H1 (cell line): ENCODE data around the gene CRBN. TPM values are rescaled to one million over a fixed set of nuclear protein-coding genes. Genes with fewer than 3 reads are reported as not detected.
A peak's percentile ranks its signal among the peaks of the same experiment; 100 is the strongest.

Experiments
- CTCF ChIA-PET: fragments of 300-600 bp; sonication (Branson Sonifier 250); formaldehyde crosslinking; loops from one replicate; lab custom pipeline; 2021; ENCODE audit not compliant: partially characterized antibody; lab: Charles Lee
- POLR2A ChIA-PET: fragments of 300-600 bp; sonication (Branson Sonifier 250); formaldehyde crosslinking; loops from one replicate; lab custom pipeline; 2021; ENCODE audit warnings: inconsistent platforms; ENCODE audit not compliant: partially characterized antibody; lab: Charles Lee
- DNase-seq, 2 experiments: peaks; one replicate each; pipeline versions ENCODE4 v3.0.0 to v3.0.0-alpha.2; 2010 to 2022; ENCODE audit warnings: low spot score in 2 of 2, low read depth in 1 of 2, mixed read lengths in 1 of 2
- FAIRE-seq: peaks from 2 replicates; lab custom pipeline; 2011; peaks lifted over from hg19 to GRCh38; lab: Jason Lieb, UNC
- H2AFZ ChIP-seq: 2 replicates; pipeline ENCODE4 v1.8.1; 2012; ENCODE audit warnings: low read length, inconsistent platforms
- H2AK5ac ChIP-seq: 2 replicates; pipeline ENCODE4 v1.6.1; 2013; ENCODE audit warnings: low read depth, low read length
- H2BK120ac ChIP-seq: replicated peaks from 2 replicates; pipeline ENCODE3; 2013; ENCODE audit warnings: low read depth, low read length, inconsistent platforms
- H2BK12ac ChIP-seq: 2 replicates; pipeline ENCODE4 v1.6.1; 2013; ENCODE audit warnings: low read depth, low read length
- H2BK15ac ChIP-seq: 2 replicates; pipeline ENCODE4 v1.6.1; 2013; ENCODE audit warnings: low read length
- H2BK20ac ChIP-seq: 2 replicates; pipeline ENCODE4 v1.6.1; 2013; ENCODE audit warnings: low read length
- H2BK5ac ChIP-seq: 2 replicates; pipeline ENCODE4 v1.6.1; 2013; ENCODE audit warnings: low read depth, low read length
- H3K14ac ChIP-seq: 2 replicates; pipeline ENCODE4 v1.6.1; 2013; ENCODE audit warnings: inconsistent platforms; ENCODE audit not compliant: insufficient read length
- H3K18ac ChIP-seq: 2 replicates; pipeline ENCODE4 v1.6.1; 2013; ENCODE audit warnings: low read length; ENCODE audit errors: extremely low read depth
- H3K23ac ChIP-seq: 2 replicates; pipeline ENCODE4 v1.6.1; 2013; ENCODE audit warnings: inconsistent platforms; ENCODE audit not compliant: insufficient read length
- H3K23me2 ChIP-seq: 2 replicates; pipeline ENCODE4 v1.6.1; 2013; ENCODE audit warnings: low read depth, low read length
- H3K27ac ChIP-seq: 2 replicates; pipeline ENCODE4 v1.6.1; 2011; ENCODE audit warnings: low read depth, low read length, inconsistent platforms
- H3K27me3 ChIP-seq, 4 experiments: replicated peaks in 1 of 4; 1 replicate in 1 of 4; 2 replicates in 3 of 4; pipeline versions ENCODE4 v1.6.1 to v1.8.1; 2011 to 2013; ENCODE audit warnings: low read length in 3 of 4, mild to moderate bottlenecking in 3 of 4, inconsistent platforms in 2 of 4, mixed read lengths in 2 of 4, moderate library complexity in 1 of 4; ENCODE audit not compliant: control insufficient read depth in 3 of 4, insufficient read depth in 3 of 4; ENCODE audit errors: extremely low read depth in 1 of 4
- H3K36me3 ChIP-seq, 4 experiments: 2 replicates each; pipeline versions ENCODE4 v1.6.1 to v1.8.1; 2011 to 2013; ENCODE audit warnings: mild to moderate bottlenecking in 4 of 4, low read length in 3 of 4, moderate library complexity in 2 of 4, control low read depth in 1 of 4, inconsistent platforms in 1 of 4; ENCODE audit not compliant: insufficient read depth in 4 of 4, control insufficient read depth in 2 of 4
- H3K4ac ChIP-seq: replicated peaks from 2 replicates; pipeline ENCODE3; 2013; ENCODE audit warnings: low read length, low read depth, mixed read lengths, inconsistent platforms; ENCODE audit not compliant: insufficient read length
- H3K4me1 ChIP-seq, 4 experiments: replicated peaks in 1 of 4; 1 replicate in 1 of 4; 2 replicates in 3 of 4; pipeline versions ENCODE4 v1.6.1 to v1.8.1; 2011 to 2013; ENCODE audit warnings: low read length in 3 of 4, inconsistent platforms in 2 of 4, mixed read lengths in 1 of 4; ENCODE audit not compliant: insufficient read depth in 4 of 4, control insufficient read depth in 3 of 4
- H3K4me2 ChIP-seq, 2 experiments: 2 replicates each; pipeline versions ENCODE4 v1.6.1 to v1.8.1; 2011 to 2013; ENCODE audit warnings: low read depth in 2 of 2, low read length in 2 of 2, control low read depth in 1 of 2, inconsistent platforms in 1 of 2, mild to moderate bottlenecking in 1 of 2; ENCODE audit not compliant: insufficient read depth in 1 of 2
- H3K4me3 ChIP-seq, 4 experiments: fragments of 200-600, 300-600 bp in 1 of 4; sonication (generic), shearing (Covaris generic), sonication (Bioruptor Twin) in 1 of 4; 2 replicates each; pipeline versions ENCODE4 v1.5.1 to v1.8.1; 2011 to 2016; ENCODE audit warnings: low read length in 4 of 4, low read depth in 3 of 4, control low read depth in 2 of 4, inconsistent platforms in 2 of 4, mild to moderate bottlenecking in 2 of 4, mixed read lengths in 1 of 4, moderate library complexity in 1 of 4; ENCODE audit not compliant: insufficient read depth in 2 of 4; ENCODE audit errors: extremely low read depth in 1 of 4
- H3K56ac ChIP-seq: replicated peaks from 2 replicates; pipeline ENCODE3; 2013; ENCODE audit warnings: low read depth, mild to moderate bottlenecking, mixed read lengths, low read length, inconsistent platforms; ENCODE audit not compliant: insufficient read length
- H3K79me1 ChIP-seq: 2 replicates; pipeline ENCODE4 v1.6.1; 2013; ENCODE audit warnings: low read depth, low read length, control low read depth
- H3K79me2 ChIP-seq, 2 experiments: 2 replicates each; pipeline versions ENCODE4 v1.6.1 to v1.8.1; 2012 to 2013; ENCODE audit warnings: low read length in 2 of 2, mild to moderate bottlenecking in 2 of 2, inconsistent platforms in 1 of 2; ENCODE audit not compliant: insufficient read depth in 2 of 2, control insufficient read depth in 1 of 2
- H3K9ac ChIP-seq, 4 experiments: replicated peaks in 1 of 4; 1 replicate in 1 of 4; 2 replicates in 3 of 4; pipeline versions ENCODE4 v1.6.1 to v1.8.1; 2011 to 2013; ENCODE audit warnings: low read depth in 3 of 4, low read length in 3 of 4, control low read depth in 2 of 4, mild to moderate bottlenecking in 2 of 4, moderate library complexity in 2 of 4, inconsistent platforms in 1 of 4; ENCODE audit errors: extremely low read depth in 1 of 4
- H3K9me3 ChIP-seq, 2 experiments: 2 replicates each; pipeline versions ENCODE4 v1.6.1 to v1.8.1; 2012 to 2013; ENCODE audit warnings: mild to moderate bottlenecking in 2 of 2, moderate library complexity in 2 of 2, control low read depth in 1 of 2, inconsistent platforms in 1 of 2, low read depth in 1 of 2, low read length in 1 of 2, mixed read lengths in 1 of 2; ENCODE audit not compliant: insufficient read depth in 2 of 2
- H4K20me1 ChIP-seq, 2 experiments: replicated peaks in 1 of 2; 2 replicates each; pipeline versions ENCODE3 to v1.8.1; 2011 to 2013; ENCODE audit warnings: inconsistent platforms in 2 of 2, low read length in 2 of 2, mild to moderate bottlenecking in 1 of 2; ENCODE audit not compliant: insufficient read depth in 2 of 2, control insufficient read depth in 1 of 2
- H4K5ac ChIP-seq: 2 replicates; pipeline ENCODE4 v1.6.1; 2013; ENCODE audit warnings: low read length, low read depth, mixed read lengths, inconsistent platforms; ENCODE audit not compliant: insufficient read length
- H4K8ac ChIP-seq: 2 replicates; pipeline ENCODE4 v1.8.0; 2013; ENCODE audit warnings: mild to moderate bottlenecking, moderate library complexity, low read length, inconsistent platforms; ENCODE audit not compliant: insufficient read depth; ENCODE audit errors: extremely low read depth
- H4K91ac ChIP-seq: replicated peaks from 2 replicates; pipeline ENCODE3; 2013; ENCODE audit warnings: low read length, mixed read lengths, inconsistent platforms; ENCODE audit not compliant: insufficient read length
- ASH2L ChIP-seq: fragments of 200-600, 300-600 bp; sonication (generic); IDR thresholded peaks from one replicate; pipeline ENCODE4 v1.7.1; 2017; ENCODE audit warnings: low read length
- CHD2 ChIP-seq: IDR thresholded peaks from 2 replicates; pipeline ENCODE4 v1.6.1; 2012; ENCODE audit warnings: low read length, improper control_type of control experiment
- CREB1 ChIP-seq: IDR thresholded peaks from 2 replicates; pipeline ENCODE4 v1.6.1; 2012; ENCODE audit warnings: inconsistent platforms
- JUND ChIP-seq: IDR thresholded peaks from 2 replicates; pipeline ENCODE4 v1.6.1; 2011; ENCODE audit warnings: mild to moderate bottlenecking, improper control_type of control experiment, low read length
- PHF8 ChIP-seq: fragments of 200-600 bp; sonication (generic); conservative IDR thresholded peaks from 2 replicates; pipeline ENCODE4 v1.7.1; 2012; ENCODE audit warnings: low read depth, mild to moderate bottlenecking, inconsistent platforms, low read length, moderate library complexity
- RAD21 ChIP-seq, 2 experiments: IDR thresholded peaks in 1 of 2; conservative IDR thresholded peaks in 1 of 2; 2 replicates each; pipeline ENCODE4 v1.6.1; 2011; ENCODE audit warnings: low read depth in 2 of 2, low read length in 2 of 2, improper control_type of control experiment in 1 of 2, inconsistent platforms in 1 of 2, mild to moderate bottlenecking in 1 of 2, moderate library complexity in 1 of 2
- RBBP5 ChIP-seq: IDR thresholded peaks from 2 replicates; pipeline ENCODE4 v1.7.1; 2012; ENCODE audit warnings: low read depth, mild to moderate bottlenecking, inconsistent platforms, low read length, moderate library complexity, borderline replicate concordance
- RXRA ChIP-seq: IDR thresholded peaks from 2 replicates; pipeline ENCODE4 v1.6.1; 2011; ENCODE audit warnings: low read depth, mild to moderate bottlenecking, low read length, moderate library complexity; ENCODE audit not compliant: insufficient read depth
- SIN3A ChIP-seq, 2 experiments: IDR thresholded peaks in 1 of 2; conservative IDR thresholded peaks in 1 of 2; 2 replicates each; pipeline ENCODE4 v1.6.1; 2011 to 2012; ENCODE audit warnings: low read length in 2 of 2, improper control_type of control experiment in 1 of 2, low read depth in 1 of 2, mild to moderate bottlenecking in 1 of 2
- SIX5 ChIP-seq: IDR thresholded peaks from 2 replicates; pipeline ENCODE4 v1.6.1; 2011; ENCODE audit warnings: mild to moderate bottlenecking, low read depth, low read length
- SP1 ChIP-seq: IDR thresholded peaks from 2 replicates; pipeline ENCODE4 v1.6.1; 2011; ENCODE audit warnings: low read depth, low read length
- SP4 ChIP-seq: IDR thresholded peaks from 2 replicates; pipeline ENCODE4 v1.6.1; 2012; ENCODE audit warnings: low read length, inconsistent platforms
- TBP ChIP-seq: IDR thresholded peaks from 2 replicates; pipeline ENCODE4 v1.6.1; 2011; ENCODE audit warnings: low read depth, low read length, improper control_type of control experiment
- USF2 ChIP-seq: IDR thresholded peaks from 2 replicates; pipeline ENCODE4 v1.6.1; 2011; ENCODE audit warnings: low read length, improper control_type of control experiment
- WGBS, 2 experiments: shearing (Covaris generic) in 1 of 2; methylation state at CpG; one replicate each; pipeline versions ENCODE4 v1.1.6 to v1.1.7; 2013 to 2015; ENCODE audit warnings: low lambda C conversion rate in 2 of 2, mixed read lengths in 2 of 2, inconsistent platforms in 1 of 2, low coverage in 1 of 2, missing lambda C conversion rate in 1 of 2; ENCODE audit not compliant: insufficient replicate concordance in 2 of 2, insufficient coverage in 1 of 2, insufficient read length in 1 of 2; ENCODE audit errors: extremely low coverage in 1 of 2, missing lambda C conversion rate in 1 of 2; 5-methylcytosine and 5-hydroxymethylcytosine counted together
- polyA plus RNA-seq, 7 experiments: library from polyadenylated mRNA; depleted of rRNA in 3 of 7; stranded (reverse) in 5 of 7; unstranded in 2 of 7; fragments of >200 nt in 5 of 7; fragments of 200-250 nt in 2 of 7; gene quantifications; 1 replicate in 5 of 7; 2 replicates in 1 of 7; 4 replicates in 1 of 7; pipeline versions ENCODE4 v1.2.1 to v1.2.3, GENCODE V29; 2011 to 2013; ENCODE audit warnings: missing spikeins in 2 of 7, mixed read lengths in 2 of 7
- total RNA-seq: library from RNA; stranded (reverse); fragmentation: NEBNext Ultra II Directional; extraction: Animal tissue kit (Norgen Biotek cat#: 25700); gene quantifications from 2 replicates; pipeline ENCODE4 v1.2.1, GENCODE V29; 2021

CRBN gene
- total and polyA plus RNA-seq, 2 of the 8 experiments (the other 6 are each of a cell fraction or from before 2014, with no cell fraction given) = 13.4 to 30.3 TPM

- Histone ChIP-seq H2BK5ac (no peak overlapping the region), H3K27me3 (no peaks in the 10 kb centered on the region), H3K56ac (no peak overlapping the region), H3K4me2 (peak overlapping the region; percentile 86 to 91), H2BK120ac (no peak overlapping the region), H2BK20ac (no peak overlapping the region), H3K18ac (no peak overlapping the region; the same call in 1 of the 2 replicates), H2BK15ac (no peak overlapping the region), H3K4me1 (peaks cover 2 to 7% (median 4%) of the 10 kb centered on the region in 4 experiments; a peak in 3 of 7 replicates), H3K9me3 (no peaks in the 10 kb centered on the region), H2AK5ac (no peak overlapping the region), H4K91ac (no peak overlapping the region), H3K23ac (no peak overlapping the region), H3K9ac (no peak overlapping the region), H3K4ac (peak overlapping the region; percentile 96), H3K36me3 (peaks cover 10 to 23% (median 16%) of the 10 kb centered on the region in 4 experiments), H2BK12ac (no peak overlapping the region; the same call in 1 of the 2 replicates), H3K14ac (no peak overlapping the region), H3K27ac (no peak overlapping the region), H2AFZ (no peak overlapping the region; the same call in 1 of the 2 replicates), H3K4me3 (peak overlapping the region; percentile 79 to 87 (median 84); a peak in 6 of 8 replicates), H4K20me1 (no peaks in the 10 kb centered on the region), H3K23me2 (peaks cover 8% of the 10 kb centered on the region), H3K79me1 (0 out of 2 replicates have a peak, but pooled peaks cover 4% of the 10 kb centered on the region), H4K8ac (no peak overlapping the region), H4K5ac (no peak overlapping the region), H3K79me2 (peaks cover 4 to 31% of the 10 kb centered on the region in 2 experiments; a peak in 3 of 4 replicates)
- CTCF ChIA-PET = no interaction called here
- WGBS, 2 experiments = 92% methylated on average over 24 of the region's 24 CpGs; no CpG with 5 or more reads in 1 of the 2 experiments
- DNase-seq (no peak), FAIRE-seq (no peak)
- POLR2A ChIA-PET = no interaction called here
- TF ChIP-seq PHF8 (no peak), SIN3A (conservative IDR thresholded peaks at IDR 0.05 in 1 of 2, IDR thresholded peaks at IDR 0.05 in 1 of 2; ENCODE audit: low read depth in 1 of 2, low read length in 2 of 2) (no peak), ASH2L (no peak), RAD21 (IDR thresholded peaks at IDR 0.05 in 1 of 2, conservative IDR thresholded peaks at IDR 0.05 in 1 of 2; ENCODE audit: low read depth in 2 of 2, low read length in 2 of 2) (no peak), CREB1 (no peak), CHD2 (no peak), SP1 (no peak), JUND (no peak), RBBP5 (no peak), SP4 (no peak), RXRA (no peak), SIX5 (no peak), USF2 (no peak), TBP (no peak)
These were observed 53.5 kb downstream of the CRBN start for GRCh38 chr3:3125977-3126376.
